ENCODE measurements around the gene RPS6KA2. TPM values are rescaled to one million over a fixed set of nuclear protein-coding genes. Genes with fewer than 3 reads are reported as not detected.

Gene RPS6KA2
- total and polyA plus RNA-seq, 2 donors (not counting 1 experiment from before 2014, with no cell fraction given): 2.2 to 16.0 TPM

- Histone ChIP-seq H3K27ac (ENCODE audit: low read length in 2 of 2) (no peak overlapping the region), H3K4me2 (replicated peaks; ENCODE audit: low read depth, low read length, poor library complexity, severe bottlenecking) (no peak overlapping the region), H3K9me3 (ENCODE audit: control extremely low read depth in 1 of 3, control insufficient read depth in 2 of 3, insufficient read depth in 1 of 3, low read length in 2 of 3) (peaks cover 0 to 13% (median 0%) of the 10 kb centered on the region in 3 donors), H2AFZ (ENCODE audit: insufficient read depth, low read depth, low read length, poor library complexity, severe bottlenecking) (no peak overlapping the region), H3K36me3 (replicated peaks in 1 of 2; ENCODE audit: control extremely low read depth in 1 of 2, control insufficient read depth in 1 of 2, extremely low read depth in 1 of 2, insufficient read depth in 2 of 2, low read length in 1 of 2) (no peaks in the 10 kb centered on the region), H3K4me3 (ENCODE audit: control extremely low read depth in 1 of 5, extremely low read depth in 1 of 5, insufficient read depth in 1 of 5, low read depth in 2 of 5, low read length in 4 of 5) (no peak overlapping the region), H3K4me1 (ENCODE audit: control insufficient read depth in 2 of 2, insufficient read depth in 2 of 2, low read length in 2 of 2) (no peaks in the 10 kb centered on the region), H3K9ac (ENCODE audit: low read length) (no peak overlapping the region), H3K79me2 (ENCODE audit: control insufficient read depth, insufficient read depth, low read length) (no peaks in the 10 kb centered on the region), H4K20me1 (ENCODE audit: control insufficient read depth, insufficient read depth, low read length, poor library complexity, severe bottlenecking) (no peaks in the 10 kb centered on the region), H3K27me3 (replicated peaks in 1 of 4; ENCODE audit: control extremely low read depth in 1 of 4, control insufficient read depth in 3 of 4, insufficient read depth in 4 of 4, low read length in 3 of 4) (no peaks in the 10 kb centered on the region)
- Mint-ChIP-seq H3K4me1 (no peaks in the 10 kb centered on the region), H3K4me3 (no peak overlapping the region), H3K9me3 (ENCODE audit: insufficient read depth) (no peaks in the 10 kb centered on the region), H3K27ac (no peak overlapping the region), H3K27me3 (no peaks in the 10 kb centered on the region)
- WGBS (ENCODE audit: insufficient coverage): 98% methylated on average over 25 of the region's 25 CpGs
- no peak for TF ChIP-seq EZH2 (IDR thresholded peaks at IDR 0.05; ENCODE audit: borderline replicate concordance, insufficient read depth, low read depth, low read length, poor library complexity, severe bottlenecking)
- TF ChIP-seq, protein P1, sequence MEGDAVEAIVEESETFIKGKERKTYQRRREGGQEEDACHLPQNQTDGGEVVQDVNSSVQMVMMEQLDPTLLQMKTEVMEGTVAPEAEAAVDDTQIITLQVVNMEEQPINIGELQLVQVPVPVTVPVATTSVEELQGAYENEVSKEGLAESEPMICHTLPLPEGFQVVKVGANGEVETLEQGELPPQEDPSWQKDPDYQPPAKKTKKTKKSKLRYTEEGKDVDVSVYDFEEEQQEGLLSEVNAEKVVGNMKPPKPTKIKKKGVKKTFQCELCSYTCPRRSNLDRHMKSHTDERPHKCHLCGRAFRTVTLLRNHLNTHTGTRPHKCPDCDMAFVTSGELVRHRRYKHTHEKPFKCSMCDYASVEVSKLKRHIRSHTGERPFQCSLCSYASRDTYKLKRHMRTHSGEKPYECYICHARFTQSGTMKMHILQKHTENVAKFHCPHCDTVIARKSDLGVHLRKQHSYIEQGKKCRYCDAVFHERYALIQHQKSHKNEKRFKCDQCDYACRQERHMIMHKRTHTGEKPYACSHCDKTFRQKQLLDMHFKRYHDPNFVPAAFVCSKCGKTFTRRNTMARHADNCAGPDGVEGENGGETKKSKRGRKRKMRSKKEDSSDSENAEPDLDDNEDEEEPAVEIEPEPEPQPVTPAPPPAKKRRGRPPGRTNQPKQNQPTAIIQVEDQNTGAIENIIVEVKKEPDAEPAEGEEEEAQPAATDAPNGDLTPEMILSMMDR (IDR thresholded peaks at IDR 0.05): no peak
- ChIA-PET POLR2A (no interaction called here), CTCF (no interaction called here)
- ATAC-seq (ENCODE audit: low read depth) (no peak), DNase-seq (no peak)
- intact Hi-C loops (cut with micrococcal nuclease): no loop called here
Observed at GRCh38 chr6:166498228-166498627, 128.8 kb downstream of the RPS6KA2 start.

- H3K9me3 Mint-ChIP-seq (ENCODE audit: insufficient read depth): no peaks in the 10 kb centered on the region
- TF ChIP-seq EZH2 (IDR thresholded peaks at IDR 0.05; ENCODE audit: borderline replicate concordance, insufficient read depth, low read depth, low read length, poor library complexity, severe bottlenecking): no peak
- TF ChIP-seq, protein P1 (IDR thresholded peaks at IDR 0.05): no peak
- no peak overlapping the region for H2AFZ ChIP-seq (ENCODE audit: insufficient read depth, low read depth, low read length, poor library complexity, severe bottlenecking)
- intact Hi-C loops (cut with micrococcal nuclease): no loop called here
- no peaks in the 10 kb centered on the region for H3K79me2 ChIP-seq (ENCODE audit: control insufficient read depth, insufficient read depth, low read length)
- peaks cover 0 to 13% (median 0%) of the 10 kb centered on the region in 3 donors for H3K9me3 ChIP-seq (ENCODE audit: control extremely low read depth in 1 of 3, control insufficient read depth in 2 of 3, insufficient read depth in 1 of 3, low read length in 2 of 3)
- ATAC-seq (ENCODE audit: low read depth): no peak
- H3K9ac ChIP-seq (ENCODE audit: low read length): no peak overlapping the region
- no peaks in the 10 kb centered on the region for H3K36me3 ChIP-seq (replicated peaks in 1 of 2; ENCODE audit: control extremely low read depth in 1 of 2, control insufficient read depth in 1 of 2, extremely low read depth in 1 of 2, insufficient read depth in 2 of 2, low read length in 1 of 2)
- no peak overlapping the region for H3K27ac Mint-ChIP-seq
- no peak for DNase-seq
- no peaks in the 10 kb centered on the region for H3K4me1 Mint-ChIP-seq
- H3K27me3 Mint-ChIP-seq: no peaks in the 10 kb centered on the region
- H3K4me3 Mint-ChIP-seq: no peak overlapping the region
- WGBS (ENCODE audit: insufficient coverage): 98% methylated on average over 31 of the region's 32 CpGs
- no peaks in the 10 kb centered on the region for H3K27me3 ChIP-seq (replicated peaks in 1 of 4; ENCODE audit: control extremely low read depth in 1 of 4, control insufficient read depth in 3 of 4, insufficient read depth in 4 of 4, low read length in 3 of 4)
- H3K4me2 ChIP-seq (replicated peaks; ENCODE audit: low read depth, low read length, poor library complexity, severe bottlenecking): no peak overlapping the region
- no peak overlapping the region for H3K27ac ChIP-seq (ENCODE audit: low read length in 2 of 2)
- no peaks in the 10 kb centered on the region for H4K20me1 ChIP-seq (ENCODE audit: control insufficient read depth, insufficient read depth, low read length, poor library complexity, severe bottlenecking)
- ChIA-PET CTCF (no interaction called here), POLR2A (no interaction called here)
- H3K4me3 ChIP-seq (ENCODE audit: control extremely low read depth in 1 of 5, extremely low read depth in 1 of 5, insufficient read depth in 1 of 5, low read depth in 2 of 5, low read length in 4 of 5): no peak overlapping the region
- H3K4me1 ChIP-seq (ENCODE audit: control insufficient read depth in 2 of 2, insufficient read depth in 2 of 2, low read length in 2 of 2): no peaks in the 10 kb centered on the region
Observed at GRCh38 chr6:166497087-166497899, 129.8 kb downstream of the RPS6KA2 start.

Data from B cell (primary cell).